HepG2 (cell line): ENCODE results near the gene SOWAHD. TPM values are rescaled to one million over a fixed set of nuclear protein-coding genes. Genes with fewer than 3 reads are reported as not detected.
A peak's percentile ranks its signal among the peaks of the same experiment; 100 is the strongest.

Experiments used
- ATM ChIP-seq: fragments of 450-650 bp; IDR thresholded peaks from 2 replicates; pipeline ENCODE4 v1.7.1; 2017; ENCODE audit warnings: mild to moderate bottlenecking, borderline replicate concordance
- EHMT2 ChIP-seq: fragments of 200-600 bp; sonication (generic); IDR thresholded peaks from 2 replicates; pipeline ENCODE4 v1.7.0; 2017; ENCODE audit warnings: antibody characterized with exemption, low read depth, low read length, borderline replicate concordance
- FOXP1 ChIP-seq, 2 experiments: fragments of 450-650 bp in 1 of 2; IDR thresholded peaks; 2 replicates each; pipeline ENCODE4 v1.6.1; 2017 to 2018; ENCODE audit warnings: antibody characterized with exemption in 1 of 2
- HNRNPLL ChIP-seq: fragments of 200-400 bp; formaldehyde crosslinking; IDR thresholded peaks from 2 replicates; pipeline ENCODE4 v1.6.1; 2017; ENCODE audit warnings: mild to moderate bottlenecking, low read depth, low read length; ENCODE audit not compliant: poor library complexity, severe bottlenecking
- RFX5 ChIP-seq: IDR thresholded peaks from 2 replicates; pipeline ENCODE4 v1.6.1; 2011; ENCODE audit warnings: low read depth, low read length, improper control_type of control experiment
- SMAD3 ChIP-seq: sonication (generic); formaldehyde crosslinking; IDR thresholded peaks from 2 replicates; pipeline ENCODE4 v1.4.0; 2020; ENCODE audit warnings: missing genetic modification reagents
- ZNF124 ChIP-seq: sonication (generic); formaldehyde crosslinking; IDR thresholded peaks from 2 replicates; pipeline ENCODE4 v1.4.0; 2020; ENCODE audit warnings: missing genetic modification reagents
- ZNF446 ChIP-seq: sonication (generic); formaldehyde crosslinking; IDR thresholded peaks from 2 replicates; pipeline ENCODE4 v1.5.0; 2020; ENCODE audit warnings: mild to moderate bottlenecking, missing genetic modification reagents
- ZNF558 ChIP-seq: sonication (generic); formaldehyde crosslinking; IDR thresholded peaks from 2 replicates; pipeline ENCODE4 v1.9.0; 2022; ENCODE audit warnings: mild to moderate bottlenecking, missing genetic modification reagents, borderline replicate concordance
- polyA plus RNA-seq, 8 experiments: library from polyadenylated mRNA; depleted of rRNA in 3 of 8; stranded (reverse) in 7 of 8; unstranded in 1 of 8; fragments of >200 nt; fragmentation: Illumina TruSeq in 4 of 8; extraction: Trizol in 4 of 8; gene quantifications; 2 replicates each; pipeline versions ENCODE4 v1.2.1 to v1.2.3, GENCODE V29; 2011 to 2016; ENCODE audit warnings: low read depth in 4 of 8, missing spikeins in 1 of 8, mixed read lengths in 1 of 8; ENCODE audit not compliant: insufficient read depth in 1 of 8
- total RNA-seq, 5 experiments: library from RNA; depleted of rRNA; stranded (reverse); fragments of >200 nt; fragmentation: Illumina TruSeq; extraction: Trizol; gene quantifications; 2 replicates each; pipeline ENCODE4 v1.2.3, GENCODE V29; 2016; ENCODE audit warnings: low read depth in 1 of 5
- TF ChIP-seq, protein P1 (sequence below): sonication (generic); formaldehyde crosslinking; IDR thresholded peaks from 2 replicates; pipeline ENCODE4 v1.4.0; 2020; ENCODE audit warnings: low read depth, mild to moderate bottlenecking, missing genetic modification reagents
- TF ChIP-seq, protein P2 (sequence below): IDR thresholded peaks from 2 replicates; pipeline ENCODE4 v1.6.1; 2016; ENCODE audit warnings: missing genetic modification reagents, missing compliant biosample characterization
- TF ChIP-seq, protein P3 (sequence below): sonication (generic); formaldehyde crosslinking; IDR thresholded peaks from 2 replicates; pipeline ENCODE4 v1.8.1; 2022; ENCODE audit warnings: mild to moderate bottlenecking, missing genetic modification reagents
- TF ChIP-seq, protein P4 (sequence below): fragments of 450-650 bp; IDR thresholded peaks from 2 replicates; pipeline ENCODE4 v1.6.1; 2017
- TF ChIP-seq, protein P5 (sequence below): sonication (generic); formaldehyde crosslinking; IDR thresholded peaks from 2 replicates; pipeline ENCODE4 v1.4.0; 2020; ENCODE audit warnings: missing genetic modification reagents, borderline replicate concordance
- TF ChIP-seq, protein P6 (sequence below): sonication (generic); formaldehyde crosslinking; IDR thresholded peaks from 2 replicates; pipeline ENCODE4 v1.4.0; 2020; ENCODE audit warnings: missing genetic modification reagents, borderline replicate concordance

SOWAHD gene
- total and polyA plus RNA-seq, 2 of the 13 experiments (the other 11 are each of a cell fraction or from before 2014, with no cell fraction given), result 1.0 to 1.3 TPM

DNA sequence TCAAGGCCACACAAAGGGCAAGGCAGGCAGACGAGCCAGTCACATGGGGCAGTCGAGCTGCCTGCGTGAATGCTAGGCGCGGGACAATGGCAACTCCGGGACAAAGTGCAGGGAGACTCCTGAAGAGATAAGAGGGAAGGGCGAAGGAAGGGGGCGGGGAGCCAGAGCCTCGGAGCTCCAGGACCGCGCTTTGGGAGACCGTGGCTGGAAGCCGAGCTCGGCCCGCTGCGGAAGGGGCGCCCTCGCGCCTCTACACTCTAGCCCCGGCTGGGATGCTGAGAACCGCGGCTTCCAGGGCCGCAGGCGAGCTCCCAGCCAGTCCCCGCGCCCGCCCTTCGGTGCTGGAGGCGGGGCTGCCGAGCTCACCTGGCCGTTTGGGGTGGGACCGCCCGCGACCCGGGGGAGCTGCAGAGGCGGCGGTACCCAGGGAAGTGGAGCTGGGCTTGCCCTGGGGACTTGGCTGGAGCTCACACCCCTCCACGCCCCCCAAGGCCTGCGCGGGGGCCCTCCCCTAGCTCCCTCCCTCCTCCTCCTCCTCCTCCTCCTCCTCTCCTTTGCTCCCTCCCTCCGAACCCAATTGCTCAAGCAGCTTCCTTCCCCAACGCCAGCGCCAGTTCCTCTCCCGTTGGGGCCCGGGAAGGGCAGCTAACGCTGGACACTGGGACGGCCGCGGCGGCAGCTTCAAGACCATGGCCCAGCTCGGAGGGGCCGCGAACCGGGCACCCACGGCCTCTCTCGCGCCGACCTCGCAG, at the start of gene SOWAHD (continued):
- TF ChIP-seq, protein P1, sequence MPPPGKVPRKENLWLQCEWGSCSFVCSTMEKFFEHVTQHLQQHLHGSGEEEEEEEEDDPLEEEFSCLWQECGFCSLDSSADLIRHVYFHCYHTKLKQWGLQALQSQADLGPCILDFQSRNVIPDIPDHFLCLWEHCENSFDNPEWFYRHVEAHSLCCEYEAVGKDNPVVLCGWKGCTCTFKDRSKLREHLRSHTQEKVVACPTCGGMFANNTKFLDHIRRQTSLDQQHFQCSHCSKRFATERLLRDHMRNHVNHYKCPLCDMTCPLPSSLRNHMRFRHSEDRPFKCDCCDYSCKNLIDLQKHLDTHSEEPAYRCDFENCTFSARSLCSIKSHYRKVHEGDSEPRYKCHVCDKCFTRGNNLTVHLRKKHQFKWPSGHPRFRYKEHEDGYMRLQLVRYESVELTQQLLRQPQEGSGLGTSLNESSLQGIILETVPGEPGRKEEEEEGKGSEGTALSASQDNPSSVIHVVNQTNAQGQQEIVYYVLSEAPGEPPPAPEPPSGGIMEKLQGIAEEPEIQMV (CRISPR knock-in tag), result no peak
- TF ChIP-seq, protein P2, sequence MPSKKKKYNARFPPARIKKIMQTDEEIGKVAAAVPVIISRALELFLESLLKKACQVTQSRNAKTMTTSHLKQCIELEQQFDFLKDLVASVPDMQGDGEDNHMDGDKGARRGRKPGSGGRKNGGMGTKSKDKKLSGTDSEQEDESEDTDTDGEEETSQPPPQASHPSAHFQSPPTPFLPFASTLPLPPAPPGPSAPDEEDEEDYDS (CRISPR knock-in tag), result 0 out of 2 replicates have a peak, but pooled peaks have one; percentile 15
- TF ChIP-seq SMAD3 (CRISPR knock-in tag) (no peak), HNRNPLL (no peak), EHMT2 (no peak), FOXP1 (IDR thresholded peaks at IDR 0.05) (no peak), FOXP1 (CRISPR knock-in tag; IDR thresholded peaks at IDR 0.05) (no peak), ZNF124 (CRISPR knock-in tag) (no peak), RFX5 (no peak), ATM (no peak), ZNF446 (0 out of 2 replicates have a peak, but pooled peaks have one; percentile 53), ZNF558 (no peak)
- TF ChIP-seq, protein P3, sequence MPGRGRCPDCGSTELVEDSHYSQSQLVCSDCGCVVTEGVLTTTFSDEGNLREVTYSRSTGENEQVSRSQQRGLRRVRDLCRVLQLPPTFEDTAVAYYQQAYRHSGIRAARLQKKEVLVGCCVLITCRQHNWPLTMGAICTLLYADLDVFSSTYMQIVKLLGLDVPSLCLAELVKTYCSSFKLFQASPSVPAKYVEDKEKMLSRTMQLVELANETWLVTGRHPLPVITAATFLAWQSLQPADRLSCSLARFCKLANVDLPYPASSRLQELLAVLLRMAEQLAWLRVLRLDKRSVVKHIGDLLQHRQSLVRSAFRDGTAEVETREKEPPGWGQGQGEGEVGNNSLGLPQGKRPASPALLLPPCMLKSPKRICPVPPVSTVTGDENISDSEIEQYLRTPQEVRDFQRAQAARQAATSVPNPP (CRISPR knock-in tag), result no peak
- TF ChIP-seq, protein P4, sequence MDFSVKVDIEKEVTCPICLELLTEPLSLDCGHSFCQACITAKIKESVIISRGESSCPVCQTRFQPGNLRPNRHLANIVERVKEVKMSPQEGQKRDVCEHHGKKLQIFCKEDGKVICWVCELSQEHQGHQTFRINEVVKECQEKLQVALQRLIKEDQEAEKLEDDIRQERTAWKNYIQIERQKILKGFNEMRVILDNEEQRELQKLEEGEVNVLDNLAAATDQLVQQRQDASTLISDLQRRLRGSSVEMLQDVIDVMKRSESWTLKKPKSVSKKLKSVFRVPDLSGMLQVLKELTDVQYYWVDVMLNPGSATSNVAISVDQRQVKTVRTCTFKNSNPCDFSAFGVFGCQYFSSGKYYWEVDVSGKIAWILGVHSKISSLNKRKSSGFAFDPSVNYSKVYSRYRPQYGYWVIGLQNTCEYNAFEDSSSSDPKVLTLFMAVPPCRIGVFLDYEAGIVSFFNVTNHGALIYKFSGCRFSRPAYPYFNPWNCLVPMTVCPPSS, result no peak
- TF ChIP-seq, protein P5, sequence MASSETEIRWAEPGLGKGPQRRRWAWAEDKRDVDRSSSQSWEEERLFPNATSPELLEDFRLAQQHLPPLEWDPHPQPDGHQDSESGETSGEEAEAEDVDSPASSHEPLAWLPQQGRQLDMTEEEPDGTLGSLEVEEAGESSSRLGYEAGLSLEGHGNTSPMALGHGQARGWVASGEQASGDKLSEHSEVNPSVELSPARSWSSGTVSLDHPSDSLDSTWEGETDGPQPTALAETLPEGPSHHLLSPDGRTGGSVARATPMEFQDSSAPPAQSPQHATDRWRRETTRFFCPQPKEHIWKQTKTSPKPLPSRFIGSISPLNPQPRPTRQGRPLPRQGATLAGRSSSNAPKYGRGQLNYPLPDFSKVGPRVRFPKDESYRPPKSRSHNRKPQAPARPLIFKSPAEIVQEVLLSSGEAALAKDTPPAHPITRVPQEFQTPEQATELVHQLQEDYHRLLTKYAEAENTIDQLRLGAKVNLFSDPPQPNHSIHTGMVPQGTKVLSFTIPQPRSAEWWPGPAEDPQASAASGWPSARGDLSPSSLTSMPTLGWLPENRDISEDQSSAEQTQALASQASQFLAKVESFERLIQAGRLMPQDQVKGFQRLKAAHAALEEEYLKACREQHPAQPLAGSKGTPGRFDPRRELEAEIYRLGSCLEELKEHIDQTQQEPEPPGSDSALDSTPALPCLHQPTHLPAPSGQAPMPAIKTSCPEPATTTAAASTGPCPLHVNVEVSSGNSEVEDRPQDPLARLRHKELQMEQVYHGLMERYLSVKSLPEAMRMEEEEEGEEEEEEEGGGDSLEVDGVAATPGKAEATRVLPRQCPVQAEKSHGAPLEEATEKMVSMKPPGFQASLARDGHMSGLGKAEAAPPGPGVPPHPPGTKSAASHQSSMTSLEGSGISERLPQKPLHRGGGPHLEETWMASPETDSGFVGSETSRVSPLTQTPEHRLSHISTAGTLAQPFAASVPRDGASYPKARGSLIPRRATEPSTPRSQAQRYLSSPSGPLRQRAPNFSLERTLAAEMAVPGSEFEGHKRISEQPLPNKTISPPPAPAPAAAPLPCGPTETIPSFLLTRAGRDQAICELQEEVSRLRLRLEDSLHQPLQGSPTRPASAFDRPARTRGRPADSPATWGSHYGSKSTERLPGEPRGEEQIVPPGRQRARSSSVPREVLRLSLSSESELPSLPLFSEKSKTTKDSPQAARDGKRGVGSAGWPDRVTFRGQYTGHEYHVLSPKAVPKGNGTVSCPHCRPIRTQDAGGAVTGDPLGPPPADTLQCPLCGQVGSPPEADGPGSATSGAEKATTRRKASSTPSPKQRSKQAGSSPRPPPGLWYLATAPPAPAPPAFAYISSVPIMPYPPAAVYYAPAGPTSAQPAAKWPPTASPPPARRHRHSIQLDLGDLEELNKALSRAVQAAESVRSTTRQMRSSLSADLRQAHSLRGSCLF (CRISPR knock-in tag), result no peak
- TF ChIP-seq, protein P6, sequence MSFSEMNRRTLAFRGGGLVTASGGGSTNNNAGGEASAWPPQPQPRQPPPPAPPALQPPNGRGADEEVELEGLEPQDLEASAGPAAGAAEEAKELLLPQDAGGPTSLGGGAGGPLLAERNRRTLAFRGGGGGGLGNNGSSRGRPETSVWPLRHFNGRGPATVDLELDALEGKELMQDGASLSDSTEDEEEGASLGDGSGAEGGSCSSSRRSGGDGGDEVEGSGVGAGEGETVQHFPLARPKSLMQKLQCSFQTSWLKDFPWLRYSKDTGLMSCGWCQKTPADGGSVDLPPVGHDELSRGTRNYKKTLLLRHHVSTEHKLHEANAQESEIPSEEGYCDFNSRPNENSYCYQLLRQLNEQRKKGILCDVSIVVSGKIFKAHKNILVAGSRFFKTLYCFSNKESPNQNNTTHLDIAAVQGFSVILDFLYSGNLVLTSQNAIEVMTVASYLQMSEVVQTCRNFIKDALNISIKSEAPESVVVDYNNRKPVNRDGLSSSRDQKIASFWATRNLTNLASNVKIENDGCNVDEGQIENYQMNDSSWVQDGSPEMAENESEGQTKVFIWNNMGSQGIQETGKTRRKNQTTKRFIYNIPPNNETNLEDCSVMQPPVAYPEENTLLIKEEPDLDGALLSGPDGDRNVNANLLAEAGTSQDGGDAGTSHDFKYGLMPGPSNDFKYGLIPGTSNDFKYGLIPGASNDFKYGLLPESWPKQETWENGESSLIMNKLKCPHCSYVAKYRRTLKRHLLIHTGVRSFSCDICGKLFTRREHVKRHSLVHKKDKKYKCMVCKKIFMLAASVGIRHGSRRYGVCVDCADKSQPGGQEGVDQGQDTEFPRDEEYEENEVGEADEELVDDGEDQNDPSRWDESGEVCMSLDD (CRISPR knock-in tag), result no peak
